GM20431 (cell line): Measurements from ENCODE around the gene ZNF787.

Source experiments
- in situ Hi-C: fragments of 300-500 bp; cut with MseI, MboI; formaldehyde crosslinking; loops from one replicate; pipeline ENCODE4 v1.15.0; 2020; ENCODE audit warnings: low sequenced_read_pairs; ENCODE audit not compliant: unreplicated experiment

The ZNF787 gene

GRCh38 chr19:56144831-56145230 is 23.7 kb upstream of the ZNF787 start:
- in situ Hi-C loops = no loop called here

DNA sequence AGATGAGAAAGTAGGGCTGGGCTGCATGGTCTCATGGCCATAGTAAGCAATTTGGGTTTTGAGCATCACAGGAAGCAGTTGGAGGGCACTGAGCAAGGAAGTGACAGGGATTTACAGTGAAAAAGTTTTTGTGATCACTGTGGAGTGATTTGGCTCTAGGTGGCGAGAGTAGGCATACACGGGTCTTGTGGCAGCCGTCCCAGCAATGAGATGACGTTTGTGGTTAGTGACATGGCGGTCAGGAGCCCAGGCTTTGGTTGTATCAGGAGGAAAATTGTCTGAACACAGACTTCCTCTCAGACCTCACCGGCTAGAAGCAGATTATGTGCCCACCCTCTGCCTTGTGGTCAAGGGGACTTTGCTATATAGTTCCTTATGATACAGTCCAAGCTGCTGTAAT is 23.3 kb upstream of the ZNF787 start:
- in situ Hi-C loops = no loop called here

DNA sequence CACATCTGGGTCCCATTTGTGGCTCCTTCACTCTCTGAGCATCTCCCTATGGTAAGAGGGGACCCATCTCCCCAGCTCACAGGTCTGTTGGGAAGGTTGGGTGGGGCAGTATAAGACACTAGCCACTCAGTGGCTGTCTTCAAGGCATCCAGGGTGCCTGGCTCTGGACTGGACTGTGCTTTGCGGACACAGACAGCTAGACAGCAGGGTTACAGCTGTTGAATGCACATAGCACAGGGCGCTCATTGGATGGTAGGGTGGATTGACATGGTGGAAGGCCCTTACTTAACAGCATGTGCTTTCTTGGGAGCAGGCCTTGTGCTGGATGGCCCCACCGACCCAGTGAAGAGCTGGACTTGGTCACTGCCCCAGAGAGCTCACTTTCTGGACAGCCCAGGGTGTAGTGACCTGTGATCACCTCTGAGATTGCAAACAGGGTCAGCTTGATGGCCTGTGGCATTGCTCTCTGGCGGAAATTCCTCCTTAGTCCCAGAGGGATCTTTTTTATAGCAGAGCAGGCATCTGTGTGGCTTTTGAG is 21.9 kb upstream of the ZNF787 start:
- in situ Hi-C loops = no loop called here

DNA sequence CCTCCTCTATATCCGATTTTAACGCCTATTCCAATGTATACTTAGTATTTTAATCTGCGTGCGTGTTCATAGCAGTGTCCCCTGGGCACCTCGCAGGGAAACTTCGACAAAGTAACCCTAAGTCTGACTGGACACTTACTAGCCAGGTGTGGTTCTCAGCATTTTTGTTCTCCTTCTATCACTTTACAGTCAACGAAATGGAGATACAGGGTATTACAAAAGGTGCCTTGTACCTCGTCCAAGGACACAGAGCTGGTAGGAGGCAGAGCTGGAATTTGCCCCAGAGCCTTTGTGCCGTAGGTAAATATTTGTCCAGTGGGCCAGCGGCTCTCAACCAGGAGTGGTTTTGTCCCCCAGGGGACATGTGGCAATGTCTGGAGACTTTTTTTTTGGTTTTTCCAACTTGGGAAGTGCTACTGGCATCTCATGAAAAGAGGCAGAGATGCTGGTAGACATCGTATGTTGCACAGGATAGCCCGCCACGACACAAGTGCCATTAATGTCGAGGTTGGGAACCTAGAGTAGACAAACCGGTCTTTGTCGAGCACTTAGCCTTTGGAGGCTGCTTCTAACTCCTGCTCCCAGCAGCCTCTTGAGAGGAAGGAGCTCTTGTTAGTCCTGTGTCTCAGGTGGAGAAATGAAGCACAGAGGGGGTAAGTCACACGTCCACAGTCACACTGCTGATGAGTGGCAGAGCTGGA is 21.1 kb upstream of the ZNF787 start:
- in situ Hi-C loops = no loop called here

- in situ Hi-C loops = no loop called here
Measured at GRCh38 chr19:56141417-56141993, 20.4 kb upstream of the ZNF787 start.

DNA sequence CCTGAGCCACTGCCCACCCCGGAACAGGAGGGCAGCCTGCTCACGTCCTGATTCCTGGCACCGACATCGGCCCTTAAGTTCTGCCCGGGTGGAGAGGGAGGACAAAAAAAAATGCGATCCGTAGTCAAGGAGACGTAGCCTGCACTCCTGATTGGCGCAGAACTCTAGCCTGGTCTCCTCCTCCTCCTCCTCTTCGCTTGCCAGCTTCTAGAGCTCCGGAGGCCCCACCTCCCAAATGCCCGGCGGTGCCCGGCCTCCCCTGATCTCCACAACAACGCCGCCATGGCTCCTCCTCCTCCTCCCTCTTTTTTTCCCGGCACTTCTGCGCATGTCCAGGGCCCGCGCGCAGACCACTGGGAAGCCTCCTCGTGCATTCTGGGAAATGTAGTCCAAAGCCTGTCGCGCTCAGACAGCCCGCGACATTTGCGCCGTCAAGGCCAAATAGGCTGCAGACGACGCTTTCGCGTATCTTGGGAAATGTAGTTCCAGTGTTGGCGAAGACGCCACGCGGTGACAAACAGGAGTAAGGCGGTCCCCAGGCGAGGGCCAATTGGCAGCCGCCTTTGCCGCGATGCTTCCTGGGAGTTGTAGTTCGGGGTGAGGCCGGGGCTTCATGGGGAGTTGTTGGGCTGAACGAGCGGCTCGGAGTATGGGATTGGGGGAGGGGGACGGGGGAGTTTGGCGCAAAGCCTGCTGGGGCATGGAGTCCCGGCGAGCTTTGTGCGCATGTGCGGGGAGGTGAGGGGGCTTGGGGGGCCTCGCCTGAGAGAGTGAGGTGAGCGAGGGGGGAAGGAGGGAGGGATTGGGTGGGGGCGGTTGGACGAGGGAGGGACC is 19.7 kb upstream of the ZNF787 start, which contains the start of gene ZNF444:
Gene ZNF444, plus strand, starts transcription at position 705 of the 834 bp plus-strand sequence. CDS start 5,625 bp downstream, outside the sequence.
- in situ Hi-C loops = no loop called here

DNA sequence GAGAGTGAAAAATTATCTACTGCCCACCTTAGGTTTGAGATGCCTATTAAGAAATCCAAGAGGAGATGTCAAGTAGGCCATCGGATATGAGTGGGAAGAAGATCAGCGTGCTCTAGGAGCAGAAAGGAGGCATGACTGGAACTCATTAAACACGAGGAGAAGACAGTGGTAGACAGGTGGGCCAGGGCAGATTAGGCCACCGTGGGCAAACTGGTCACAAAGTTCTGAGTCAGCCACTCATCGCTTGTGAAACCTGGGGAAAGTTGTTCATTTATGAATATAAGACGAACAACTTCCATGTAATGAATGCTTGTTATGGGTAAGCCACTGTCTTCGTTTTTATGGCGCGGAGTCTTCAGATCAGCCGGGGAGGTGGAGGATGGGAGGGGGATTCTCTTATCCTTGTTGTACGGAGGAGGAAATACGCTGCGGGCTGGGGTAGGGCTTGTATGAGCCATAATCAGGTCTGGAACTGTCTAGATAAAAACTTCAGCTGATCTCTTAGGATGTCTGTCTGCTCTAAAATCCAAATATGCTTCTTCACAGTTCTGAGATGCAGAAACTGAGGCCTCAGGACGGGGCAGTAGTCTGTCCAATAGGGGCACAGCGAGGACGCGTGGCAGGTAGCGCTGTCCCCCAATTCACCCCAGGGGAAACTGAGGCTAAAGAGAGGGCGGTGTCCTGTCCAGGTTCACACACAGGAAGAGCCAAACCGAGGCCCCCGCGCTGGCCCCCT is 18.9 kb upstream of the ZNF787 start:
- in situ Hi-C loops = no loop called here

- in situ Hi-C loops = no loop called here
Measured at GRCh38 chr19:56138069-56138468, 17.0 kb upstream of the ZNF787 start.

DNA sequence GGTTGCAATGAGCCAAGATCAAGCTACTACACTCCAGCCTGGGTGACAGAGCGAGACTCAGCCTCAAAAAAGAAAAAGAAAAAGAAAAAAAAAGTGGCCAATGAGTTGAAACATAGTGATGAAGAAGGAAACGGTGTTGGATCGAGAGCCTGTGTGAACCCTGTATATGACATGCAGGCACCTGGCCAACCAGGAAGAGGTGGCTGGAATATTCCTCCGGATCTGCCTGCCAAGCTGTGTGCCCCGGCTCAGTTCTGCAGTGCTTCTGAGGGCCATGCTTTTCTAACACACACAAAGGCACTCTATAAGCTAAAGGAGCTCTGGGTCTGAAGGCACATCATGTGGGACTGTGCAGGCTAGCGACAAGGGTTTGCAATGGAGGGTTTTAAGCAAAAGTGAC is 16.3 kb upstream of the ZNF787 start:
- in situ Hi-C loops = no loop called here

DNA sequence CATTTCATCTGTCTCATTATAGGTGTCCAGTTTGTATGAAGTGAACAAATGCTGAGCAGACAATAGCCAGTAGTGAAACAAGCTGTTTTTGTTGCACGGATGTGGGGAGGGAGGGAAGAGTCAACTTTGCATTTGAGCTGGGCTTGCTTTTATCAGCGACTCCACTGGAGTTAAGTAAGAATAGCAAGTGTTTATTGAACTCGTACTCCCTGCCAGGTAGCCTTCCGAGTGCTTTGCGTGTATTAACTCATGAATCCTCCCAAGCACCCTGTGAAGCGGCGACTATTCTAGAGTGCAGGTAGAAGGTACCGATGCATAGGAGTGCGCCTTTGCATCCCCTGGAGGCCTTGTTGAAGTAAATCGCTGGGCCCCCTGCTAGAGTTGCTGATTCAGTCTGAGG is 15.3 kb upstream of the ZNF787 start:
- in situ Hi-C loops = no loop called here

DNA sequence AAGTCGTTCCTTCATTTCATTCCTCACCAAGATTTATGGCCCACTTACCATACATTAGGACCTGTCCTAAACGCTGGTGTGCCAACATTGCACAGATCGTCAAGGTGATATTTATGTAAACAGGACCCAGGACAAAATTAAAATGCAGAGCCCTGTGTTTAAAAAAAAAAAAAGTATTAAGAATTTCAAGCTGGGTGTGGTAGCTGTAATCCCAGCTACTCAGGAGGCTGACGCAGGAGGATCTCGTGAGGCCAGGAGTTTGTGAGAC is 13.5 kb upstream of the ZNF787 start:
- in situ Hi-C loops = no loop called here

DNA sequence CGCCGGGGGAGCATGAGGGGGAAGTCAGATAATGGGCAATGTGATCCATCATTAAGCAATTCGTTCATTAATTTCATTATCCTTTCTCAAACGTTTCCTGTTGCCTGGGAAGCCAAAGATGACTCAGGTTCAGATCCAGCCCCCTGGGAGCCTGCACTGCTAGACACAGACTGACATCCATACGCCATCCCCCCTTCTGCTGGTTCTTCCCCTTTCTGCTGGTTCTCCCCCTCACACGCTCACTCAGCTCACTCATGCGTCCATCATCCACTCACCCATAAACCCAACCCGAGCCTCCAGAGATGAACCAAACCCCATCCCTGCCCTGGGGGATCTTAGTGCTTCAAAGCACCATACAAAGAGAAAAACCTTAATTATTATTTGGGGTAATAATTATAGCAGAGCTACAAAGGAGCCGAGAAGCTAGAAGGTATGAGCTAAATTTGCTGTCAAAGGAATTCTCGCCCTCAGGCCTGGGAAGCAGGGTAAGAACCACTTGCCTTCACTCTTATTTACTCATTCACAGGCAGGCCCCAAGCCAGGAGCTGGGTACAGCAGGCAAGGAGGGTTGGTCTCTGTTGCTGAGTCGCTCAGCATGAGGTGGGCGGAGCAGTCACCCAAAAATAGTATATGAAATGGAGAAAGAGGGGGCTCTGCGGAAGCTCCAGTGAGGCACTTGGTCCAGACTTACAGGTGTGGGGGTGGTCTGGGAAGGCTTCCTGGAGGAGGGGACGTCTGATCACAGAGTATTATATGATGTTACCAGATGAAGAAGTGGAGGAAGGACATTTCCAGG is 13.0 kb upstream of the ZNF787 start:
- in situ Hi-C loops = no loop called here

- in situ Hi-C loops = no loop called here
Measured at GRCh38 chr19:56132316-56132822, 11.3 kb upstream of the ZNF787 start.

- in situ Hi-C loops = no loop called here
Measured at GRCh38 chr19:56131651-56132050, 10.6 kb upstream of the ZNF787 start.

GRCh38 chr19:56130006-56130405 is 8.9 kb upstream of the ZNF787 start:
- in situ Hi-C loops = no loop called here

GRCh38 chr19:56126983-56127780 is 6.1 kb upstream of the ZNF787 start:
- in situ Hi-C loops = no loop called here

- in situ Hi-C loops = no loop called here
Measured at GRCh38 chr19:56125806-56126590, 4.9 kb upstream of the ZNF787 start.

DNA sequence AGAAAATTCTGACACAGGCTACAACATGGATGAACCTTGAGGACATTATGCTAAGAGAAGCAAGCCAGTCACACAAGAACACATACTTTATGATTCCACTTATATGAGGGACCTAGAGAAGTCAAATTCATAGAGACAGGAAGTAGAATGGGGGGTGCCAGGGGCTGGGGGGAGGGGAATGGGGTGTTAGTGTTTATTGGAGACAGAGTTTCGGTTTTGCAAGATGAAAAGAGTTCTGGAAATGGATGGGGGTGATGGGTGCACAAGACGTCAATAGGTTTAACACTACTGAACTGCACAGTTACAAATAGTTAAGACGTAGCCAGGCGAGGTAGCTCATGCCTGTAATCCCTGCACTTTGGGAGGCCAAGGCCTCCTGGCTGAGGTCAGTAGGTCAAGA is 3.5 kb upstream of the ZNF787 start:
- in situ Hi-C loops = no loop called here
